HEK293 (cell line): ENCODE data around the gene UBAP1L.

Experiments
- BCL11A ChIP-seq: fragments of 450-650 bp; formaldehyde crosslinking; IDR thresholded peaks from 2 replicates; pipeline ENCODE4 v1.5.1; 2016; ENCODE audit warnings: low read depth, missing biosample characterization, missing genetic modification characterization
- MZF1 ChIP-seq: fragments of 450-650 bp; formaldehyde crosslinking; IDR thresholded peaks from 2 replicates; pipeline ENCODE4 v1.5.1; 2017; ENCODE audit warnings: missing biosample characterization, missing genetic modification characterization, borderline replicate concordance
- ZBTB20 ChIP-seq: fragments of 450-650 bp; formaldehyde crosslinking; IDR thresholded peaks from 2 replicates; pipeline ENCODE4 v1.5.1; 2016; ENCODE audit warnings: missing biosample characterization, missing genetic modification characterization
- ZNF274 ChIP-seq, 2 experiments: fragments of 200-500 bp in 1 of 2; fragments of 450-650 bp in 1 of 2; sonication (Bioruptor generic) in 1 of 2; formaldehyde crosslinking in 1 of 2; IDR thresholded peaks; 2 replicates each; pipeline versions ENCODE4 v1.5.1 to v1.6.1; 2014 to 2016; ENCODE audit warnings: borderline replicate concordance in 1 of 2, inconsistent platforms in 1 of 2, low read length in 1 of 2, missing biosample characterization in 1 of 2, missing genetic modification characterization in 1 of 2
- ZNF423 ChIP-seq: fragments of 450-650 bp; formaldehyde crosslinking; IDR thresholded peaks from 2 replicates; pipeline ENCODE4 v1.5.1; 2016; ENCODE audit warnings: missing biosample characterization, missing genetic modification characterization
- TF ChIP-seq, protein P1 (sequence below): fragments of 450-650 bp; formaldehyde crosslinking; conservative IDR thresholded peaks from 2 replicates; pipeline ENCODE4 v1.5.1; 2016; ENCODE audit warnings: low read depth, missing biosample characterization, missing genetic modification characterization
- TF ChIP-seq, protein P2 (sequence below): sonication (generic); formaldehyde crosslinking; IDR thresholded peaks from 2 replicates; pipeline ENCODE4 v1.8.1; 2022; ENCODE audit warnings: mild to moderate bottlenecking, moderate library complexity, missing genetic modification reagents

DNA sequence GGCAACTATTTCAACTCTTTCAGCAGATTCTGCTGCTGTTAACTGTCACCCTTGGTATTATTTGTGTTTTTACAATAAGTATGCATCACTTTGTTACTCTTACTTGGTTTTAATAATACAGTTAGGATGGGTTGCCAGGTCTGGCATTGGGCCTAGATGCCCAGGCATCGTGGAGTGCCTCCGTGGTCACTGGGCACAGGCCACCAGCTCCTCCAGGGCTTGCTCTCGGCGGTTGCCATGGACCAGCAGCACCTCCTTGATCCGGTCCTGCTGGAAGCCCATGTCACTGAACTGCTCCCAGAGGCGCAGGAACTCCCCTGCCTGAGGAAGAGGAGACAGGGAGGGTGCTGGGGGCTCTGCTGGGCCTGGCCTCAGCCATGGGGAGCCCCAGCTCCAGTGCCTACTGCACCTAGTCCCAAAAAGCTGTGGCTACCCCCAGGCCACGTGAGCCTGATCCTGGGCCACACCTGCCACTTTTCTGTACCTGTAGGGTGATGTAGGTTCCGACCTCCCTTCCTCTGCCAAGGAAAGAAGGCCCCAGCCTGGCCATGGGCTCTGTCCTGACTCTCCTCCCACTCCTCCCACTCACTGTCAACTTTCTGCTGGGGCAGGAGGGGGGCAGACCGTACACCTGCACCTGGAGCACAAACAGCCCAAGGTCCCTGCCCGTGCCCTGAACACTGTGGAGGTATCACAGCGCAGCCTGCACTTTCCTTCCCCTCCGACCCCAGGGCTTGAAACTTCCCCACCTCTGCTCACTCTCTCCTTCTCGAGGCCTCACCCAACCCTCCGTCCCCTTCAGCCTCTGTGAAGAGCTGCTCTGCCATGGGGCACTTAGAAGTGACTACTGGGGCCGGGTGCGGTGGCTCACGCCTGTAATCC, 21.8 kb downstream of the UBAP1L start:
- TF ChIP-seq, protein P1, sequence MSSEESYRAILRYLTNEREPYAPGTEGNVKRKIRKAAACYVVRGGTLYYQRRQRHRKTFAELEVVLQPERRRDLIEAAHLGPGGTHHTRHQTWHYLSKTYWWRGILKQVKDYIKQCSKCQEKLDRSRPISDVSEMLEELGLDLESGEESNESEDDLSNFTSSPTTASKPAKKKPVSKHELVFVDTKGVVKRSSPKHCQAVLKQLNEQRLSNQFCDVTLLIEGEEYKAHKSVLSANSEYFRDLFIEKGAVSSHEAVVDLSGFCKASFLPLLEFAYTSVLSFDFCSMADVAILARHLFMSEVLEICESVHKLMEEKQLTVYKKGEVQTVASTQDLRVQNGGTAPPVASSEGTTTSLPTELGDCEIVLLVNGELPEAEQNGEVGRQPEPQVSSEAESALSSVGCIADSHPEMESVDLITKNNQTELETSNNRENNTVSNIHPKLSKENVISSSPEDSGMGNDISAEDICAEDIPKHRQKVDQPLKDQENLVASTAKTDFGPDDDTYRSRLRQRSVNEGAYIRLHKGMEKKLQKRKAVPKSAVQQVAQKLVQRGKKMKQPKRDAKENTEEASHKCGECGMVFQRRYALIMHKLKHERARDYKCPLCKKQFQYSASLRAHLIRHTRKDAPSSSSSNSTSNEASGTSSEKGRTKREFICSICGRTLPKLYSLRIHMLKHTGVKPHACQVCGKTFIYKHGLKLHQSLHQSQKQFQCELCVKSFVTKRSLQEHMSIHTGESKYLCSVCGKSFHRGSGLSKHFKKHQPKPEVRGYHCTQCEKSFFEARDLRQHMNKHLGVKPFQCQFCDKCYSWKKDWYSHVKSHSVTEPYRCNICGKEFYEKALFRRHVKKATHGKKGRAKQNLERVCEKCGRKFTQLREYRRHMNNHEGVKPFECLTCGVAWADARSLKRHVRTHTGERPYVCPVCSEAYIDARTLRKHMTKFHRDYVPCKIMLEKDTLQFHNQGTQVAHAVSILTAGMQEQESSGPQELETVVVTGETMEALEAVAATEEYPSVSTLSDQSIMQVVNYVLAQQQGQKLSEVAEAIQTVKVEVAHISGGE (tag by site-specific recombination) = no peak
- TF ChIP-seq BCL11A (no peak), ZNF274 (IDR thresholded peaks at IDR 0.05; ENCODE audit: low read length) (no peak), ZNF274 (tag by site-specific recombination; IDR thresholded peaks at IDR 0.05; ENCODE audit: borderline replicate concordance) (no peak), ZBTB20 (no peak), MZF1 (tag by site-specific recombination) (no peak), ZNF423 (tag by site-specific recombination) (no peak)
- TF ChIP-seq, protein P2, sequence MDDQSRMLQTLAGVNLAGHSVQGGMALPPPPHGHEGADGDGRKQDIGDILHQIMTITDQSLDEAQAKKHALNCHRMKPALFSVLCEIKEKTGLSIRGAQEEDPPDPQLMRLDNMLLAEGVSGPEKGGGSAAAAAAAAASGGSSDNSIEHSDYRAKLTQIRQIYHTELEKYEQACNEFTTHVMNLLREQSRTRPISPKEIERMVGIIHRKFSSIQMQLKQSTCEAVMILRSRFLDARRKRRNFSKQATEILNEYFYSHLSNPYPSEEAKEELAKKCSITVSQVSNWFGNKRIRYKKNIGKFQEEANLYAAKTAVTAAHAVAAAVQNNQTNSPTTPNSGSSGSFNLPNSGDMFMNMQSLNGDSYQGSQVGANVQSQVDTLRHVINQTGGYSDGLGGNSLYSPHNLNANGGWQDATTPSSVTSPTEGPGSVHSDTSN (CRISPR knock-in tag) = no peak
